GM12891 (cell line): ENCODE measurements around the gene CERS6.
"Not testable (repeated sequence)": the region's sequence is repeated elsewhere in the genome, so short reads cannot be mapped to it uniquely, and the experiment has no call there.

ENCODE experiments used
- PAX5 ChIP-seq: IDR thresholded peaks from 2 replicates; pipeline ENCODE4 v1.6.1; 2011; ENCODE audit warnings: low read length, moderate library complexity, mild to moderate bottlenecking; ENCODE audit not compliant: insufficient read depth, severe bottlenecking
- POLR2A ChIP-seq: IDR thresholded peaks from 2 replicates; pipeline ENCODE4 v1.6.1; 2011; ENCODE audit warnings: low read depth, low read length, control low read depth
- POLR2AphosphoS5 ChIP-seq: IDR thresholded peaks from 2 replicates; pipeline ENCODE4 v1.6.1; 2011; ENCODE audit warnings: low read depth, low read length, control low read depth
- POU2F2 ChIP-seq: IDR thresholded peaks from 2 replicates; pipeline ENCODE4 v1.6.1; 2011; ENCODE audit warnings: low read depth, mild to moderate bottlenecking, control low read depth, low read length, moderate library complexity
- SPI1 ChIP-seq: IDR thresholded peaks from 2 replicates; pipeline ENCODE4 v1.6.1; 2011; ENCODE audit warnings: low read depth, low read length, control low read depth
- TAF1 ChIP-seq: IDR thresholded peaks from 2 replicates; pipeline ENCODE4 v1.6.1; 2011; ENCODE audit warnings: low read depth, low read length, control low read depth

DNA sequence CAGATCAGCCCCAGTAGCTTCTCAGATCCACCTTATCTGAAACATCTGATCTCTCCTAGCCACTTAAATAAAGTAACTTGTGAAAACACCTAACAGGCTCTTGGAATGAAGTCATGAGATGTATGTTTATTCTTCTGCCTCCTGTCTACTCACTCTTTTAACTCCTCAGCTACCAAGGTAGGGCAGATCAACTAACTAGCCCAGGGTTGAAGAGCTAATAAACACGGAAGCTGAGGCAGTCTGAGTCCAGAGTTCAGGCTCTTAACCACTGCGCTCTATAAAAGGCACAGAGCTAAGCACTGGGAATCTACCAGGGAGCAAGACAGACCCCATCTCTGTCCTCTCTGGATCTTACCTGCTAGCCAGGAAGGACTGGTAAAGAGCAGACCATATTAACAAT lies 37.1 kb downstream of the CERS6 start:
- TF ChIP-seq POLR2AphosphoS5, TAF1, POLR2A, PAX5, POU2F2, SPI1: not testable (repeated sequence)
